ENCODE results near the gene MTG1.
"Not testable (repeated sequence)": the region's sequence is repeated elsewhere in the genome, so short reads cannot be mapped to it uniquely, and the experiment has no call there.

The MTG1 gene

GRCh38 chr10:133378251-133379096, 15.5 kb upstream of the MTG1 start:
- DNase-seq (ENCODE audit: low read depth, low spot score): no peak

- DNase-seq (ENCODE audit: low read depth, low spot score): no peak
Measured at GRCh38 chr10:133379152-133379800, 14.7 kb upstream of the MTG1 start, which contains the start of gene PAOX. Gene PAOX, plus strand, starts transcription at chr10:133379262. Its CDS starts 55 bp downstream, at chr10:133379317.

GRCh38 chr10:133379801-133380666, 13.9 kb upstream of the MTG1 start:
- DNase-seq (ENCODE audit: low read depth, low spot score): no peak

- DNase-seq (ENCODE audit: low read depth, low spot score): no peak
Measured at GRCh38 chr10:133381036-133381435, 12.9 kb upstream of the MTG1 start.

GRCh38 chr10:133383551-133383950, 10.4 kb upstream of the MTG1 start:
- no peak for DNase-seq (ENCODE audit: low read depth, low spot score)

GRCh38 chr10:133384071-133384470, 9.9 kb upstream of the MTG1 start:
- DNase-seq (ENCODE audit: low read depth, low spot score): no peak

- no peak for DNase-seq (ENCODE audit: low read depth, low spot score)
Measured at GRCh38 chr10:133385214-133385613, 8.7 kb upstream of the MTG1 start.

GRCh38 chr10:133386951-133387350, 7.0 kb upstream of the MTG1 start:
- DNase-seq (ENCODE audit: low read depth, low spot score): not testable (repeated sequence)

- no peak for DNase-seq (ENCODE audit: low read depth, low spot score)
Measured at GRCh38 chr10:133388236-133388972, 5.6 kb upstream of the MTG1 start.

- DNase-seq (ENCODE audit: low read depth, low spot score): no peak
Measured at GRCh38 chr10:133388973-133389818, 4.8 kb upstream of the MTG1 start.

GRCh38 chr10:133390597-133391248, 3.2 kb upstream of the MTG1 start:
- no peak for DNase-seq (ENCODE audit: low read depth, low spot score)

GRCh38 chr10:133391249-133391635, 2.7 kb upstream of the MTG1 start:
- no peak for DNase-seq (ENCODE audit: low read depth, low spot score)

GRCh38 chr10:133391761-133392518, 2.0 kb upstream of the MTG1 start:
- DNase-seq (ENCODE audit: low read depth, low spot score): no peak

- no peak for DNase-seq (ENCODE audit: low read depth, low spot score)
Measured at GRCh38 chr10:133393401-133394063, 425 bp upstream of the MTG1 start.

- no peak for DNase-seq (ENCODE audit: low read depth, low spot score)
Measured at GRCh38 chr10:133394801-133395221, 854 bp downstream of the MTG1 start.

- DNase-seq (ENCODE audit: low read depth, low spot score): no peak
Measured at GRCh38 chr10:133396035-133396624, 2.2 kb downstream of the MTG1 start.

- DNase-seq (ENCODE audit: low read depth, low spot score): no peak
Measured at GRCh38 chr10:133397938-133398337, 4.0 kb downstream of the MTG1 start.

- DNase-seq (ENCODE audit: low read depth, low spot score): no peak
Measured at GRCh38 chr10:133399123-133399601, 5.2 kb downstream of the MTG1 start.

Measured in iPS DF 19.7 (cell line).